Peyer's patch (tissue), 4 donors: ENCODE results near the gene WDR19. TPM values are rescaled to one million over a fixed set of nuclear protein-coding genes. Genes with fewer than 3 reads are reported as not detected.
A peak's percentile ranks its signal among the peaks of the same experiment; 100 is the strongest.

ENCODE experiments used
- DNase-seq, 3 donors: peaks; one replicate each; pipeline ENCODE4 v3.0.0-alpha.2; 2017 to 2019
- H3K27ac ChIP-seq, 4 donors: fragments of 200-600 bp; sonication (generic); one replicate each; pipeline ENCODE4 v1.5.1; 2016 to 2019
- H3K27me3 ChIP-seq, 2 donors: fragments of 200-600 bp; sonication (generic); one replicate each; pipeline ENCODE4 v1.5.1; 2019
- H3K36me3 ChIP-seq, 3 donors: fragments of 200-600 bp; sonication (generic); one replicate each; pipeline ENCODE4 v1.5.1; 2016 to 2019
- H3K4me1 ChIP-seq, 4 donors: fragments of 200-600 bp; sonication (generic); one replicate each; pipeline ENCODE4 v1.5.1; 2016 to 2019
- H3K4me3 ChIP-seq, 4 donors: fragments of 200-600 bp; sonication (generic); 1 replicate in 3 of 4; 2 replicates in 1 of 4; pipeline ENCODE4 v1.5.1; 2016 to 2019; ENCODE audit warnings: mild to moderate bottlenecking in 1 of 4
- H3K9me3 ChIP-seq, 4 donors: fragments of 200-600 bp; sonication (generic); one replicate each; pipeline ENCODE4 v1.5.1; 2016 to 2019; ENCODE audit warnings: mild to moderate bottlenecking in 1 of 4
- CTCF ChIP-seq, 6 experiments: fragments of 450-650 bp in 4 of 6; fragments of 200-600 bp in 2 of 6; sonication (generic) in 1 of 6; IDR thresholded peaks; one replicate each; pipeline ENCODE4 v1.5.1; 2017 to 2019; ENCODE audit warnings: antibody characterized with exemption in 6 of 6, mild to moderate bottlenecking in 3 of 6, moderate library complexity in 1 of 6
- POLR2A ChIP-seq, 2 donors: fragments of 450-650 bp; IDR thresholded peaks; one replicate each; pipeline ENCODE4 v1.5.1; 2017; ENCODE audit warnings: antibody characterized with exemption in 2 of 2, mild to moderate bottlenecking in 2 of 2, moderate library complexity in 2 of 2
- total RNA-seq, 4 donors: library from RNA; depleted of rRNA; stranded (reverse); fragments of >200 nt; gene quantifications; one replicate each; pipeline ENCODE4 v1.1.0, GENCODE V29; 2016

Gene WDR19
- total RNA-seq, 4 donors from 2014 or later = 11.0 to 144 (median 23.2) TPM

GRCh38 chr4:39157520-39157919 is 24.8 kb upstream of the WDR19 start:
- TF ChIP-seq POLR2A (IDR thresholded peaks at IDR 0.05) (no peak), CTCF (IDR thresholded peaks at IDR 0.05) (no peak)
- no peaks in the 10 kb centered on the region for H3K4me1 ChIP-seq
- no peak overlapping the region for H3K27ac ChIP-seq
- H3K36me3 ChIP-seq = no peaks in the 10 kb centered on the region
- DNase-seq = no peak
- H3K27me3 ChIP-seq = no peaks in the 10 kb centered on the region
- H3K9me3 ChIP-seq = no peaks in the 10 kb centered on the region
- H3K4me3 ChIP-seq = no peak overlapping the region

- Histone ChIP-seq H3K27me3 (no peaks in the 10 kb centered on the region), H3K36me3 (no peaks in the 10 kb centered on the region), H3K27ac (peak overlapping the region in 1 of 4 donors; percentile 33), H3K4me1 (no peaks in the 10 kb centered on the region), H3K4me3 (no peak overlapping the region), H3K9me3 (no peaks in the 10 kb centered on the region)
- no peak for TF ChIP-seq POLR2A (IDR thresholded peaks at IDR 0.05)
- no peak for TF ChIP-seq CTCF (IDR thresholded peaks at IDR 0.05)
- no peak for DNase-seq
These were observed 16.2 kb upstream of the WDR19 start for GRCh38 chr4:39166177-39166576.

- Histone ChIP-seq H3K4me3 (no peak overlapping the region), H3K36me3 (no peaks in the 10 kb centered on the region), H3K27ac (peak overlapping the region in 1 of 4 donors; percentile 33), H3K4me1 (no peaks in the 10 kb centered on the region), H3K27me3 (no peaks in the 10 kb centered on the region), H3K9me3 (no peaks in the 10 kb centered on the region)
- DNase-seq = peak in 1 of 3 donors; percentile 44
- TF ChIP-seq CTCF (IDR thresholded peaks at IDR 0.05) (no peak), POLR2A (IDR thresholded peaks at IDR 0.05) (no peak)
These were observed 15.7 kb upstream of the WDR19 start for GRCh38 chr4:39166669-39167068.

GRCh38 chr4:39169426-39169825 is 12.9 kb upstream of the WDR19 start:
- no peak for DNase-seq

GRCh38 chr4:39170301-39170700 is 12.0 kb upstream of the WDR19 start:
- no peak for DNase-seq
- TF ChIP-seq CTCF (IDR thresholded peaks at IDR 0.05) (no peak), POLR2A (IDR thresholded peaks at IDR 0.05) (no peak)
- Histone ChIP-seq H3K36me3 (no peaks in the 10 kb centered on the region), H3K27ac (no peak overlapping the region), H3K27me3 (no peaks in the 10 kb centered on the region), H3K9me3 (no peaks in the 10 kb centered on the region), H3K4me1 (no peaks in the 10 kb centered on the region), H3K4me3 (no peak overlapping the region)

More at GRCh38 chr4:39169426-39169825, 12.9 kb upstream of the WDR19 start:
- H3K36me3 ChIP-seq = no peaks in the 10 kb centered on the region
- no peak overlapping the region for H3K27ac ChIP-seq
- H3K4me1 ChIP-seq = no peaks in the 10 kb centered on the region
- no peak for TF ChIP-seq CTCF (IDR thresholded peaks at IDR 0.05)
- no peak for TF ChIP-seq POLR2A (IDR thresholded peaks at IDR 0.05)
- H3K9me3 ChIP-seq = no peaks in the 10 kb centered on the region
- no peaks in the 10 kb centered on the region for H3K27me3 ChIP-seq
- H3K4me3 ChIP-seq = no peak overlapping the region

GRCh38 chr4:39178706-39179105 is 3.6 kb upstream of the WDR19 start:
- DNase-seq = no peak
- H3K27me3 ChIP-seq = no peaks in the 10 kb centered on the region
- H3K36me3 ChIP-seq = no peaks in the 10 kb centered on the region
- peaks cover 0 to 6% (median 0%) of the 10 kb centered on the region in 4 donors for H3K4me1 ChIP-seq
- no peak overlapping the region for H3K27ac ChIP-seq
- TF ChIP-seq POLR2A (IDR thresholded peaks at IDR 0.05) = no peak
- no peak for TF ChIP-seq CTCF (IDR thresholded peaks at IDR 0.05)
- H3K9me3 ChIP-seq = no peaks in the 10 kb centered on the region
- H3K4me3 ChIP-seq = no peak overlapping the region
